HEK293 (cell line): ENCODE data around the gene RAD52.

Source experiments
- CTCF ChIA-PET: fragments of 350-600 bp; formaldehyde crosslinking; extraction: SDS; loops from one replicate; lab custom pipeline; 2021; ENCODE audit warnings: antibody characterized with exemption; lab: Yijun Ruan, JAX
- POLR2A ChIA-PET: fragments of 300-600 bp; formaldehyde crosslinking; extraction: SDS; loops from one replicate; lab custom pipeline; 2020; ENCODE audit warnings: antibody characterized with exemption, inconsistent platforms; lab: Yijun Ruan, JAX
- H3K27ac ChIP-seq: fragments of 200-500 bp; sonication (Bioruptor generic); 2 replicates; pipeline ENCODE4 v1.5.1; 2014; ENCODE audit warnings: low read depth, low read length, control low read depth, inconsistent platforms; ENCODE audit errors: extremely low read depth
- H3K36me3 ChIP-seq, 2 experiments: fragments of 200-500 bp in 1 of 2; sonication (Bioruptor generic) in 1 of 2; 1 replicate in 1 of 2; 2 replicates in 1 of 2; pipeline ENCODE4 v1.5.1; 2014 to 2017; ENCODE audit warnings: inconsistent platforms in 2 of 2, low read length in 2 of 2; ENCODE audit not compliant: control insufficient read depth in 2 of 2, insufficient read depth in 1 of 2
- H3K4me1 ChIP-seq: fragments of 200-500 bp; sonication (Bioruptor generic); 2 replicates; pipeline ENCODE4 v1.5.1; 2014; ENCODE audit warnings: mild to moderate bottlenecking, low read length, inconsistent platforms; ENCODE audit not compliant: control insufficient read depth, insufficient read depth
- H3K4me3 ChIP-seq: 2 replicates; pipeline ENCODE4 v1.5.1; 2011; ENCODE audit warnings: low read depth, mild to moderate bottlenecking, control low read depth, low read length, moderate library complexity
- H3K9me3 ChIP-seq: fragments of 200-500 bp; sonication (Bioruptor generic); 2 replicates; pipeline ENCODE4 v1.5.1; 2014; ENCODE audit warnings: low read depth, low read length, inconsistent platforms; ENCODE audit not compliant: control insufficient read depth, insufficient read depth
- EGR2 ChIP-seq: fragments of 450-650 bp; formaldehyde crosslinking; IDR thresholded peaks from 2 replicates; pipeline ENCODE4 v1.5.1; 2016; ENCODE audit warnings: low read depth, missing biosample characterization, missing genetic modification characterization
- FEZF1 ChIP-seq: fragments of 450-650 bp; formaldehyde crosslinking; IDR thresholded peaks from 2 replicates; pipeline ENCODE4 v1.5.1; 2016; ENCODE audit warnings: missing biosample characterization, missing genetic modification characterization
- GLIS1 ChIP-seq: fragments of 450-650 bp; formaldehyde crosslinking; IDR thresholded peaks from 2 replicates; pipeline ENCODE4 v1.5.1; 2016; ENCODE audit warnings: missing biosample characterization, missing genetic modification characterization
- KLF1 ChIP-seq: fragments of 450-650 bp; formaldehyde crosslinking; IDR thresholded peaks from 2 replicates; pipeline ENCODE4 v1.5.1; 2016; ENCODE audit warnings: missing biosample characterization, missing genetic modification characterization
- MEIS1 ChIP-seq: sonication (generic); formaldehyde crosslinking; IDR thresholded peaks from 2 replicates; pipeline ENCODE4 v1.8.1; 2022; ENCODE audit warnings: missing genetic modification reagents, mild to moderate bottlenecking, borderline replicate concordance
- OSR2 ChIP-seq: fragments of 450-650 bp; formaldehyde crosslinking; IDR thresholded peaks from 2 replicates; pipeline ENCODE4 v1.5.1; 2016; ENCODE audit warnings: missing biosample characterization, missing genetic modification characterization
- PRDM4 ChIP-seq: fragments of 450-650 bp; formaldehyde crosslinking; IDR thresholded peaks from 2 replicates; pipeline ENCODE4 v1.5.1; 2017; ENCODE audit warnings: missing biosample characterization, missing genetic modification characterization
- SETDB1 ChIP-seq: IDR thresholded peaks from one replicate; pipeline ENCODE4 v1.6.1; 2017; ENCODE audit warnings: mild to moderate bottlenecking, low read length, moderate library complexity, mixed read lengths; ENCODE audit not compliant: insufficient read length
- ZBTB11 ChIP-seq: fragments of 450-650 bp; formaldehyde crosslinking; conservative IDR thresholded peaks from 2 replicates; pipeline ENCODE4 v1.5.1; 2016; ENCODE audit warnings: low read depth, missing biosample characterization, missing genetic modification characterization
- ZBTB49 ChIP-seq: fragments of 450-650 bp; formaldehyde crosslinking; IDR thresholded peaks from 2 replicates; pipeline ENCODE4 v1.5.1; 2016; ENCODE audit warnings: missing biosample characterization, missing genetic modification characterization, low read depth
- ZFP69B ChIP-seq: fragments of 450-650 bp; formaldehyde crosslinking; IDR thresholded peaks from 2 replicates; pipeline ENCODE4 v1.5.1; 2016; ENCODE audit warnings: missing biosample characterization, missing genetic modification characterization
- ZNF112 ChIP-seq: fragments of 450-650 bp; formaldehyde crosslinking; IDR thresholded peaks from 2 replicates; pipeline ENCODE4 v1.5.0; 2017; ENCODE audit warnings: missing biosample characterization, missing genetic modification characterization
- ZNF133 ChIP-seq: fragments of 450-650 bp; formaldehyde crosslinking; IDR thresholded peaks from 2 replicates; pipeline ENCODE4 v1.5.1; 2016; ENCODE audit warnings: missing biosample characterization, missing genetic modification characterization
- ZNF140 ChIP-seq: fragments of 450-650 bp; formaldehyde crosslinking; IDR thresholded peaks from 2 replicates; pipeline ENCODE4 v1.5.1; 2016; ENCODE audit warnings: missing biosample characterization, missing genetic modification characterization
- ZNF2 ChIP-seq: fragments of 450-650 bp; formaldehyde crosslinking; IDR thresholded peaks from 2 replicates; pipeline ENCODE4 v1.5.1; 2016; ENCODE audit warnings: missing biosample characterization, missing genetic modification characterization
- ZNF221 ChIP-seq: fragments of 450-650 bp; formaldehyde crosslinking; IDR thresholded peaks from 2 replicates; pipeline ENCODE4 v1.5.1; 2017; ENCODE audit warnings: missing biosample characterization, missing genetic modification characterization, borderline replicate concordance
- ZNF239 ChIP-seq: fragments of 450-650 bp; formaldehyde crosslinking; IDR thresholded peaks from 2 replicates; pipeline ENCODE4 v1.5.1; 2016; ENCODE audit warnings: missing biosample characterization, missing genetic modification characterization
- ZNF280D ChIP-seq: fragments of 450-650 bp; formaldehyde crosslinking; IDR thresholded peaks from 2 replicates; pipeline ENCODE4 v1.5.1; 2016; ENCODE audit warnings: missing biosample characterization, missing genetic modification characterization
- ZNF335 ChIP-seq: fragments of 450-650 bp; formaldehyde crosslinking; conservative IDR thresholded peaks from 2 replicates; pipeline ENCODE4 v1.5.1; 2016; ENCODE audit warnings: missing biosample characterization, missing genetic modification characterization
- ZNF404 ChIP-seq: fragments of 450-650 bp; formaldehyde crosslinking; IDR thresholded peaks from 2 replicates; pipeline ENCODE4 v1.5.1; 2017; ENCODE audit warnings: missing biosample characterization, missing genetic modification characterization
- ZNF426 ChIP-seq: fragments of 450-650 bp; formaldehyde crosslinking; IDR thresholded peaks from 2 replicates; pipeline ENCODE4 v1.5.1; 2017; ENCODE audit warnings: missing biosample characterization, missing genetic modification characterization, mild to moderate bottlenecking, inconsistent platforms, moderate library complexity
- ZNF473 ChIP-seq: fragments of 450-650 bp; formaldehyde crosslinking; IDR thresholded peaks from 2 replicates; pipeline ENCODE4 v1.5.1; 2017; ENCODE audit warnings: missing biosample characterization, missing genetic modification characterization
- ZNF548 ChIP-seq: fragments of 450-650 bp; formaldehyde crosslinking; IDR thresholded peaks from 2 replicates; pipeline ENCODE4 v1.5.1; 2016; ENCODE audit warnings: missing biosample characterization, missing genetic modification characterization
- ZNF571 ChIP-seq: fragments of 450-650 bp; formaldehyde crosslinking; IDR thresholded peaks from 2 replicates; pipeline ENCODE4 v1.5.0; 2017; ENCODE audit warnings: missing biosample characterization, missing genetic modification characterization
- ZNF660 ChIP-seq: fragments of 450-650 bp; IDR thresholded peaks from 2 replicates; pipeline ENCODE4 v1.5.1; 2018; ENCODE audit warnings: missing biosample characterization, mild to moderate bottlenecking, missing genetic modification characterization
- ZNF701 ChIP-seq: fragments of 450-650 bp; formaldehyde crosslinking; IDR thresholded peaks from 2 replicates; pipeline ENCODE4 v1.5.1; 2016; ENCODE audit warnings: missing biosample characterization, missing genetic modification characterization
- ZSCAN23 ChIP-seq: fragments of 450-650 bp; formaldehyde crosslinking; IDR thresholded peaks from 2 replicates; pipeline ENCODE4 v1.5.1; 2016; ENCODE audit warnings: missing biosample characterization, missing genetic modification characterization

RAD52 gene

GRCh38 chr12:967641-968040, 18.1 kb upstream of the RAD52 start:
- POLR2A ChIA-PET, result interaction anchor here (0.8 kb wide), 1 partner anchor 18 kb away, joined by 3 read pairs; the partner anchor contains the start of gene RAD52
- Histone ChIP-seq H3K27ac (no peak overlapping the region), H3K9me3 (no peaks in the 10 kb centered on the region), H3K4me1 (no peaks in the 10 kb centered on the region), H3K36me3 (no peaks in the 10 kb centered on the region), H3K4me3 (no peak overlapping the region)
- CTCF ChIA-PET, result interaction anchor here (0.7 kb wide), 1 partner anchor 388 kb away, joined by 3 read pairs; no protein-coding TSS in a partner anchor
- TF ChIP-seq ZBTB49 (tag by site-specific recombination) (no peak), PRDM4 (tag by site-specific recombination) (no peak), FEZF1 (no peak), ZNF221 (tag by site-specific recombination) (no peak), MEIS1 (CRISPR knock-in tag) (no peak), EGR2 (tag by site-specific recombination) (no peak), ZFP69B (tag by site-specific recombination) (no peak), ZNF133 (tag by site-specific recombination) (no peak), ZNF239 (tag by site-specific recombination) (no peak), ZNF473 (no peak), ZNF2 (tag by site-specific recombination) (no peak), ZSCAN23 (tag by site-specific recombination) (no peak), ZNF112 (tag by site-specific recombination) (no peak), ZNF280D (tag by site-specific recombination) (no peak), ZNF701 (tag by site-specific recombination) (no peak)

GRCh38 chr12:966724-967123, 17.2 kb upstream of the RAD52 start:
- H3K27ac ChIP-seq, result no peak overlapping the region
- H3K4me1 ChIP-seq, result no peaks in the 10 kb centered on the region
- ChIA-PET CTCF (interaction anchor here (0.7 kb wide), 1 partner anchor 9 kb away, joined by 3 read pairs; no protein-coding TSS in a partner anchor), POLR2A (no interaction called here)
- no peak overlapping the region for H3K4me3 ChIP-seq
- H3K9me3 ChIP-seq, result no peaks in the 10 kb centered on the region
- no peaks in the 10 kb centered on the region for H3K36me3 ChIP-seq
- TF ChIP-seq ZNF426 (tag by site-specific recombination) (no peak), GLIS1 (no peak), ZNF404 (no peak), OSR2 (tag by site-specific recombination) (no peak), ZNF335 (tag by site-specific recombination) (no peak), ZNF660 (no peak), SETDB1 (no peak), ZBTB11 (tag by site-specific recombination) (no peak), ZNF548 (no peak), ZNF140 (tag by site-specific recombination) (no peak), ZNF571 (tag by site-specific recombination) (no peak), KLF1 (tag by site-specific recombination) (no peak)
